Frontal cortex (tissue), 4 donors: ENCODE results near the gene PROSER3. TPM values are rescaled to one million over a fixed set of nuclear protein-coding genes. Genes with fewer than 3 reads are reported as not detected.
A peak's percentile ranks its signal among the peaks of the same experiment; 100 is the strongest.

Experiments used
- DNase-seq, 2 donors: peaks; one replicate each; pipeline ENCODE4 v3.0.0; 2012; ENCODE audit warnings: low spot score in 2 of 2
- FAIRE-seq: peaks from 2 replicates; lab custom pipeline; 2012; peaks lifted over from hg19 to GRCh38; lab: Jason Lieb, UNC
- total RNA-seq: library from RNA; depleted of rRNA; stranded (reverse); fragments of >200 nt; gene quantifications from one replicate; pipeline ENCODE4 v1.2.3, GENCODE V29; 2014
- donor health status: control.
- donor health status: control.
- donor health status: control.

The PROSER3 gene
- total RNA-seq, 1 donor from 2014 or later, result 3.3 TPM

GRCh38 chr19:35773020-35773806, 15.2 kb downstream of the PROSER3 start:
- DNase-seq, result no peak
- no peak for FAIRE-seq

DNA sequence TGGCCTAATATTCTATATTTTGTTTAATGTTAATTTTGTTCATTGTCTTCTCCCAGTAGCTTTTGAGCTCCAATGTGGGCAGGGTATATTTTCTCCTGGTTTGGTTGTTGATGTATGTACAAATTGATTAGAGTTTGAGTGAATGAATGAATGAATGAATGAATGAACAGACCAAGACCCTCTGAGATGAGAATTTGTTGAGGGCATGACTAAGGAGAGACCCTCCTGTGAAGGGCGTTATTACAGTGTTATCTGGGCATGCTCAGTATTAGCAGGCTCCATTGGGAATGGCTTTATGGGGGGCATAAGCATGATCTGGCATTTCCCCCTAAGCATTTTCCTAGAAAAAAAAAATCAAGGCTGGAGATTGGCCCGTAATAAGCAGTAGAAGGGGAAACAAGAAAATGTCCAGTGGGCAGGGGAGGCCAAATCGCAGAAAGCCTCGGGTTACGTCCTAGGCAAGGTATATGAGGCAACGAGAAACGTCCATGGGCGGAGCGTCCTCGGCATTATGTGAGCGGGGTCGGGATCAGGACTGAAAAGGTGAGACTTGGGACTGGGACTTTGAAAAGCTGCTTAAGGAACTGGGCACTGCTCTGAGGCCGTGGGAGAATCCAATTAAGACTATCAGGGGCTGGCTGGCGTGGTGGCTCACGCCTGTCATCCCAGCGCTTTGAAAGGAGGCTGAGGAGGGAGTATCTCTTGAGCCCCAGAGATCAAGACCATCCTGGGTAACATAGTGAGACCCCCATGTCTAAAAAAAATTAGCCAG, 16.5 kb downstream of the PROSER3 start:
- peak in 1 of 2 donors; percentile 22 for DNase-seq
- FAIRE-seq, result no peak

- DNase-seq (no peak), FAIRE-seq (no peak)
Measured at GRCh38 chr19:35775046-35775297, 17.0 kb downstream of the PROSER3 start.

- FAIRE-seq (peak; percentile 30), DNase-seq (peak; percentile 98 to 99)
Measured at GRCh38 chr19:35775298-35776101, 17.5 kb downstream of the PROSER3 start, which contains the start of gene ARHGAP33. ARHGAP33 (plus strand) TSS chr19:35775564; CDS start chr19:35775659, 95 bp downstream.

- peak in 1 of 2 donors; percentile 25 for DNase-seq
- no peak for FAIRE-seq
Measured at GRCh38 chr19:35776102-35776788, 18.3 kb downstream of the PROSER3 start.

DNA sequence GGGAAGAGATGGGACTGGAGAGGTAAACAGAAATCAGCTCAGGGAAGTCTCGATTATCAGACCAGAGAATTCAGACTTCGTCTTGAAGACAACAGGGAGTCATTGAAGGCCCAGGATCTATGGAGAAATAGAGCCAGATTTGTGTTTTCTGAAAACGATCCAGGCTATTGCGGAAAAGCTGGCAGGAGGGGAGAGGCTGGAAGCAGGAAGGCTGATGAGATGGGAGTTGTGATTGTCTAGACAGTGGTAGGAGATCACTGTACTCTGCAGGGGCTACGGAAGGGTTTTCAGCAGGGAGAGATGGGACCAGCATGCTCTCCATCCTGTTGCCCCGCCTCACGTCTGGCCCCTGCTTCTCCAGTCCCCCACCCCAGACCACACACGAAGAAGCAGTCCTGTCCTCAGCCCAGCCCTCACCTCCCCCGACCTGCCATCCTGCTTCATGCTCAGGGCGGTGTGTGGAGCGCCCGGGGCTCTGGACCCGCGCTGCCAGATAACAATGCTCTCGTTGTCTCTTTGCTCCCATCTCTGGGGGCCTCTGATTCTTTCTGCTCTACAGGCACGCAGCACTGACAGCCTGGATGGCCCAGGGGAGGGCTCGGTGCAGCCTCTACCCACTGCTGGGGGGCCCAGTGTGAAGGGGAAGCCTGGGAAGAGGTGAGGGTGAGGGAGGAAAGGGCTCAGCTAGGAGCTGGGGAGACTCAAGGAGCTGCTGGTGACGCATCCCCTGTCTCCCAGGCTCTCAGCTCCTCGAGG, 19.3 kb downstream of the PROSER3 start:
- DNase-seq (peak in 1 of 2 donors; percentile 68), FAIRE-seq (no peak)

- no peak for DNase-seq
- FAIRE-seq, result no peak
Measured at GRCh38 chr19:35777961-35778360, 20.0 kb downstream of the PROSER3 start.

GRCh38 chr19:35779033-35779432, 21.1 kb downstream of the PROSER3 start:
- no peak for DNase-seq
- no peak for FAIRE-seq

DNA sequence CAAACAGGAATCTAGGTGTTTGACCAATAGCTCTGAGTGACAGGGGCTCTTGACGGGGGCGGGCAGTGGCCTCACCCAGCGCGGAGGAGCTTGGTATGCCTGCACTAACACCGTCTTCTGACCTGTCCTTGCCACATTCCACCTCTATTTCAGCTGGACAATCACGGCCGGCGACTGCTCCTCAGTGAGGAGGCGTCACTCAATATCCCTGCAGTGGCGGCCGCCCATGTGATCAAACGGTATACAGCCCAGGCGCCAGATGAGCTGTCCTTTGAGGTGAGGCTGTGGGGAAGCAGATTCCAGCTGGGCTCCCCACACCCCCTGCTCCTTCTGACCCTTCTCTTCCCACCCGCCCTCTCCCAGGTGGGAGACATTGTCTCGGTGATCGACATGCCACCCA, 22.1 kb downstream of the PROSER3 start:
- DNase-seq (no peak), FAIRE-seq (no peak)

DNA sequence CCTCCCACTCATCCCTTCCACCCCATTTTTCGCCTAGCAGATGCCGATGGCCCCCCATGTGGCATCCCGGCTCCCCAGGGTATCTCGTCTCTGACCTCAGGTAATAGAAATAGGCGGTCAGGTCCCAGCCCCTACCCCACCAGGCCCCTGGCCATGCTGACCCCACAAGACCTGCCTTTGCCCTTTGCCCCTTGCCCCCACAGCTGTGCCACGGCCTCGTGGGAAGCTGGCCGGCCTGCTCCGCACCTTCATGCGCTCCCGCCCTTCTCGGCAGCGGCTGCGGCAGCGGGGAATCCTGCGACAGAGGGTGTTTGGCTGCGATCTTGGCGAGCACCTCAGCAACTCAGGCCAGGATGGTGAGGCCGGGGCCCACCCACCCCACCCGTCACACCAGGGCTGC, 22.7 kb downstream of the PROSER3 start:
- no peak for DNase-seq
- FAIRE-seq, result no peak

DNA sequence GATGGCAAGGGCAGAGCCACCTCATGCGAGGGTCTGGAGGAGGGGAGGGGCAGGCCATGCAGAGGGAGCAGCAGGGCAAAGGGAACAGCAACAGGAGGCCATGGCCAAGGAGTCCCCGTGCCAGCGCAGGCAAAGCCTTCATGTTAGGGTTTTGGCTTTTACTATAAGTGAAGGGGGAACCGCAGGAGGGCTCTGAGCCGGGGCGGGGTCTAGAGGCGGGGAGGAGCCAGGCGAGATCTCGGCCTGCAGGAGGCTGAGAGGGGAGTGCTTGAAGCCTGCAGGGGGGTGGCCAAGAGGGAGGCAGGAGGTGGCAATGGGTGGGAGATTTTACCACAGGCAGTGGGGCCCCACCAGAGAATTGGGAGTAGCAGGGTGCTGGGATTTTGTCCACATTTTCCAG, 23.7 kb downstream of the PROSER3 start:
- no peak for FAIRE-seq
- no peak for DNase-seq

DNA sequence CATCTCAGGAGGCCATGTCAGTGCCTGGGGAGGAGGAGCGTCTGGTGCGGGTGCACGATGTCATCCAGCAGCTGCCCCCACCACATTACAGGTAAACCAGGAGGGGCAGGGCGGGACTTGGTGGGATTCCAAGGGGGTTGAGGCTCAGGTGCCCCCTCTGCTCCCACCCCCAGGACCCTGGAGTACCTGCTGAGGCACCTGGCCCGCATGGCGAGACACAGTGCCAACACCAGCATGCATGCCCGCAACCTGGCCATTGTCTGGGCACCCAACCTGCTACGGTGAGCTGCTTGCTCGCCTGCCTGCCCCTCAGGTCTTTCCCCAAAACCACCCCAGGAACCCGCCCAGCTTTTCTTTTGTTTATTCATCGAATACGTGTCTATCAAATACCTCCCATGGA, 24.6 kb downstream of the PROSER3 start:
- no peak for DNase-seq

GRCh38 chr19:35783469-35784434, 25.8 kb downstream of the PROSER3 start:
- DNase-seq (no peak), FAIRE-seq (no peak)

More for the DNA sequence above, 24.6 kb downstream of the PROSER3 start:
- no peak for FAIRE-seq

DNA sequence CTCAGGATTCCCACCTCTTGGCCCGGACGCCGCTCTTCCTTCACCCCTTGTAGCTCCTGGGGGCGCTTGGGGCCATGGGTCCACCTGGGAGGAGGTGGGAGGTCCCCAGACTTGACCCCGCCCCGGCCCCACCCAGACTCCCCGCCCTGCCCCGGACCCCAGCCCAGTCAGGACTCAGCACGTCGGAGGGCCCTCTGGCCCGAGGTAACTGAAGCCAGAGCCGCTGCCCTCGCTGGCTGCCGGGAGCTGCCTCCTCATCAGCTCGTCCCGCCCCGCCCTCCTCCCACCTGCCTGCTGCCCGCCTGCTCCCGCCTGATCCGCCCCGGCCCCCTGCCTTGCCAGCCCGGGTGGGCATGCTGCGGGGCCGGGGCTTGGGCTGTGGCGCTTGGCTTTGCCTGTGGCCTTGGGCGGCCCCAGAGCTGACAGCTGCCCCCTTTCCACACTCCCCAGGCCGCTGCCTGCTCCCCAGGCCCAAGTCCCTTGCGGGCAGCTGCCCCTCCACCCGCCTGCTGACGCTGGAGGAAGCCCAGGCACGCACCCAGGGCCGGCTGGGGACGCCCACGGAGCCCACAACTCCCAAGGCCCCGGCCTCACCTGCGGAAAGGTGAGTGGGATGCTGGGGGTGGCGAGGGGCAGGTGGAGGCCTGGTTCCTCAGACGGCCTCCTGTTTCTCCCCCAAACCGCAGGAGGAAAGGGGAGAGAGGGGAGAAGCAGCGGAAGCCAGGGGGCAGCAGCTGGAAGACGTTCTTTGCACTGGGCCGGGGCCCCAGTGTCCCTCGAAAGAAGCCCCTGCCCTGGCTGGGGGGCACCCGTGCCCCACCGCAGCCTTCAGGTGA, 26.7 kb downstream of the PROSER3 start:
- DNase-seq (no peak), FAIRE-seq (no peak)

GRCh38 chr19:35785339-35785627, 27.3 kb downstream of the PROSER3 start:
- no peak for DNase-seq
- no peak for FAIRE-seq

GRCh38 chr19:35786299-35787160, 28.6 kb downstream of the PROSER3 start:
- no peak for DNase-seq
- no peak for FAIRE-seq
